GM12891 (cell line): ENCODE results near the gene RPL11.

Experiments
- POLR2A ChIP-seq: IDR thresholded peaks from 2 replicates; pipeline ENCODE4 v1.6.1; 2011; ENCODE audit warnings: low read depth, low read length, control low read depth
- POLR2AphosphoS5 ChIP-seq: IDR thresholded peaks from 2 replicates; pipeline ENCODE4 v1.6.1; 2011; ENCODE audit warnings: low read depth, low read length, control low read depth
- POU2F2 ChIP-seq: IDR thresholded peaks from 2 replicates; pipeline ENCODE4 v1.6.1; 2011; ENCODE audit warnings: low read depth, mild to moderate bottlenecking, control low read depth, low read length, moderate library complexity
- SPI1 ChIP-seq: IDR thresholded peaks from 2 replicates; pipeline ENCODE4 v1.6.1; 2011; ENCODE audit warnings: low read depth, low read length, control low read depth
- TAF1 ChIP-seq: IDR thresholded peaks from 2 replicates; pipeline ENCODE4 v1.6.1; 2011; ENCODE audit warnings: low read depth, low read length, control low read depth

GRCh38 chr1:23679815-23680214 is 11.8 kb upstream of the RPL11 start:
- no peak for TF ChIP-seq TAF1
- TF ChIP-seq POLR2AphosphoS5, result no peak
- TF ChIP-seq SPI1, result no peak
- no peak for TF ChIP-seq POU2F2
- TF ChIP-seq POLR2A, result no peak
